Activated T-cell treated with anti-CD3 and anti-CD28 coated beads, Interleukin-2, amount 50 U/mL, for 24 hours (primary cell): Measurements from ENCODE around the gene FXYD3.

Experiments
- DNase-seq: peaks from one replicate; pipeline ENCODE4 v3.0.0-alpha.2; 2020
- H3K27ac Mint-ChIP-seq: 2 replicates; pipeline ENCODE4 v1.8.0; 2020; ENCODE audit warnings: mild to moderate bottlenecking, mixed read lengths
- H3K27me3 Mint-ChIP-seq: 2 replicates; pipeline ENCODE4 v1.8.0; 2020; ENCODE audit warnings: mixed read lengths
- H3K36me3 Mint-ChIP-seq: 2 replicates; pipeline ENCODE4 v1.8.0; 2020; ENCODE audit warnings: low read depth, mixed read lengths
- H3K4me1 Mint-ChIP-seq: 2 replicates; pipeline ENCODE4 v1.8.0; 2020; ENCODE audit warnings: low read depth, mixed read lengths
- H3K4me3 Mint-ChIP-seq: 2 replicates; pipeline ENCODE4 v1.8.0; 2020; ENCODE audit warnings: mild to moderate bottlenecking, moderate library complexity, mixed read lengths
- H3K9me3 Mint-ChIP-seq: 2 replicates; pipeline ENCODE4 v1.8.0; 2020; ENCODE audit warnings: mixed read lengths

The FXYD3 gene

DNA sequence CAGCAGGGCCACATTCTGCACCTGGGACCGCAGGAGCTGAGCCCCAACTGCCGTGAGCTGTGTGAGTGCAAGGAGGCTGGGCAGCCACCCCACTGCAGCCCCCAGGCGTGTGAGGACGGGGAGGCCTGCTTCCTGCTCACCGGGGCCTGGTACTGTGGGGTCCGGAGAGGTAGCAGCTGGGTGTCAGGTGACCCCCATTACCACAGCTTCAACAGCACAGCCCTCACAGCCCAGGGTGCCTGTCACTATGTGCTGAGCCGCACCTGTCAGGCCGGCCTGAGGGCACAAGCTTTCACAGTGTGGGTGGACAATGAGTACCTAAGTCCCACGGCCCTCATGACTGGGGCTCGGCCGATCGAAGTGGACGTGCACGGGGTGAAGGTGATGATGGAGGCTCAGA lies 35.8 kb upstream of the FXYD3 start:
- no peak for DNase-seq
- no peaks in the 10 kb centered on the region for H3K36me3 Mint-ChIP-seq
- no peaks in the 10 kb centered on the region for H3K4me1 Mint-ChIP-seq
- no peak overlapping the region for H3K27ac Mint-ChIP-seq
- H3K4me3 Mint-ChIP-seq = no peak overlapping the region
- no peaks in the 10 kb centered on the region for H3K27me3 Mint-ChIP-seq
- H3K9me3 Mint-ChIP-seq = no peaks in the 10 kb centered on the region

- no peak overlapping the region for H3K27ac Mint-ChIP-seq
Observed at GRCh38 chr19:35080613-35081170, 34.9 kb upstream of the FXYD3 start.

GRCh38 chr19:35081201-35081600 lies 34.4 kb upstream of the FXYD3 start:
- H3K36me3 Mint-ChIP-seq = no peaks in the 10 kb centered on the region
- H3K4me3 Mint-ChIP-seq = no peak overlapping the region
- DNase-seq = no peak
- no peaks in the 10 kb centered on the region for H3K9me3 Mint-ChIP-seq
- H3K4me1 Mint-ChIP-seq = peaks cover 3% of the 10 kb centered on the region
- H3K27ac Mint-ChIP-seq = no peak overlapping the region
- H3K27me3 Mint-ChIP-seq = no peaks in the 10 kb centered on the region

More at GRCh38 chr19:35080613-35081170, 34.9 kb upstream of the FXYD3 start:
- Mint-ChIP-seq H3K36me3 (no peaks in the 10 kb centered on the region), H3K4me3 (no peak overlapping the region), H3K9me3 (no peaks in the 10 kb centered on the region), H3K27me3 (no peaks in the 10 kb centered on the region), H3K4me1 (peaks cover 1% of the 10 kb centered on the region)
- DNase-seq = no peak

- no peak overlapping the region for H3K4me3 Mint-ChIP-seq
- no peaks in the 10 kb centered on the region for H3K36me3 Mint-ChIP-seq
- no peak for DNase-seq
- peaks cover 3% of the 10 kb centered on the region for H3K4me1 Mint-ChIP-seq
- H3K27me3 Mint-ChIP-seq = no peaks in the 10 kb centered on the region
- H3K27ac Mint-ChIP-seq = no peak overlapping the region
- no peaks in the 10 kb centered on the region for H3K9me3 Mint-ChIP-seq
Observed at GRCh38 chr19:35083691-35084508, 31.7 kb upstream of the FXYD3 start.

GRCh38 chr19:35084509-35084762 lies 31.2 kb upstream of the FXYD3 start:
- Mint-ChIP-seq H3K4me3 (no peak overlapping the region), H3K36me3 (no peaks in the 10 kb centered on the region), H3K4me1 (peaks cover 3% of the 10 kb centered on the region), H3K27ac (no peak overlapping the region), H3K27me3 (no peaks in the 10 kb centered on the region), H3K9me3 (no peaks in the 10 kb centered on the region)
- no peak for DNase-seq

DNA sequence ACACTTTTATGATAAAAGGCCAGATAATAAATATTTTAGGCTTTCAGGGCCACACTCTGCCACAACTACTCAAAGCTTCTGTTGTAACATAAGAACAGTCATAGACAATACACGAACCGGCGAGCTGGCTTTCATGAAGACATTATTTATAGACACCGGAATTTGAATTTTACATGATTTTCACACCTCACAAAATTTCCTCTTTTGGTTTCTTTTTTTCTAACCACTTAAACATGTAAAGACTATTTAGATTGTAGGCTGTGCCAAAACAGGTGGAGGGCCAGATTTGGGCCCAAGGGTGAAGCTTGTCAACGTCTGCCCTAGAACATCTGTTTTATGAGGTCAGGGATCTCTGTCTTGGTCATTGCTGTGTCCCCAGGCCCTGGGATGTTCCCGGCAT lies 29.7 kb upstream of the FXYD3 start:
- no peak overlapping the region for H3K4me3 Mint-ChIP-seq

GRCh38 chr19:35086455-35086854 lies 29.2 kb upstream of the FXYD3 start:
- peaks cover 8% of the 10 kb centered on the region for H3K4me1 Mint-ChIP-seq
- H3K36me3 Mint-ChIP-seq = no peaks in the 10 kb centered on the region
- no peak for DNase-seq
- no peak overlapping the region for H3K4me3 Mint-ChIP-seq
- no peaks in the 10 kb centered on the region for H3K9me3 Mint-ChIP-seq
- H3K27me3 Mint-ChIP-seq = peaks cover 11% of the 10 kb centered on the region
- H3K27ac Mint-ChIP-seq = no peak overlapping the region

More for the DNA sequence above, 29.7 kb upstream of the FXYD3 start:
- Mint-ChIP-seq H3K27me3 (peaks cover 8% of the 10 kb centered on the region), H3K36me3 (no peaks in the 10 kb centered on the region), H3K4me1 (peaks cover 8% of the 10 kb centered on the region), H3K27ac (no peak overlapping the region), H3K9me3 (no peaks in the 10 kb centered on the region)
- no peak for DNase-seq

DNA sequence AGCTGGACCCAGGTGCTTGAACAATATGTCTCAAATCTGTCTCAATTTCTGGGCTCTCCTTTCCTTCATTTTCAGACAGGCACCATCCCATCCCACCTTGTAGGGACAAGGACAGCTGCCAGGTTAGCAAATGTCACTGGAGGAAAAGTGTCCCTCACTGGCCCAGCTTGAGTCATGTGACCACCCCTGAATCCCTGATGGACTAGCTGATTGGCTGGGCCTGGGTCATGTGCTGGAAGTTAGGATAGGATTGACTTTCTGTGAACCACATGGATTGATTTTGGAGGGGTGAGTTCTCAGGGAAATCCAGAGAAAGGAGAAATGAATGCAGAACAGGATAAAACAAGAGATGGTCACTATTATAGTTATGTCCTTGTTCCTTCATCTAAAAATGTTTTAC lies 28.2 kb upstream of the FXYD3 start:
- no peak for DNase-seq
- Mint-ChIP-seq H3K27me3 (peaks cover 11% of the 10 kb centered on the region), H3K9me3 (no peaks in the 10 kb centered on the region), H3K36me3 (no peaks in the 10 kb centered on the region), H3K27ac (no peak overlapping the region), H3K4me1 (peaks cover 8% of the 10 kb centered on the region), H3K4me3 (no peak overlapping the region)

DNA sequence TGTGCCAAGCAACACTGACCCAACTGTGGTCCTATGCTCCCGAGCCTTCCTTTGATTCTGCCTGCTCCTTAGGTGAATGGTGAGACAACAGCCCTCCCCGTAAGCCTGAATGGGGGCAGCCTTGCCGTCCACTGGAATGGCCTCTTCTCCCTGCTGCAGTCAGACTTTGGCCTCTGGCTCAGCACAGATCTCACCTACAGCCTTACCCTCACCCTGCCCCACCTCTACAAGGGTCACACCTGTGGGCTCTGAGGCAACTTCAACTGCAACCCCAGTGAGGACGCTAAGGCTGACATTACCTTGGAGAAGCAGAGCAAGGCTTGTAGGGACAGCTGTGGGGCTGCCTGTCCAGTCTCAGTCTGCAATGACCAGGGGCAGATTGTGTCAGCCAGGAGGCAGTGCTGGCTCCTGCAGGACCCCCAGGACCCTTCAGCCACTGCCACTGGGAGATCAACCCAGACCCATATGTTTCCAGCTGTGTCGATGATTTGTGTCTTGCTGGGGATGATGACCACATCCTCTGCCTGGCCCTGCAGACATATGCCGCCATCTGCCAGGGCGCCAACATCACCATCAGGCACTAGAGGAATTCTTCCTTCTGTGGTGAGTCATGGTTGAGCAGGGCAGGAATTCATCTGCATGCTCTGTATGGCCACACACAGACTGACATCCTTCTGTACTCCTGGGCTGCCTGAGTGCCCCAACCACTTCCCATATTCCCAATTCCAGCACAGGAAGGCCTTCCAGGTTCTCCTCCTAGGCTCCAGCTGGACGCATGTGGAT lies 27.3 kb upstream of the FXYD3 start:
- Mint-ChIP-seq H3K27me3 (peaks cover 11% of the 10 kb centered on the region), H3K9me3 (no peaks in the 10 kb centered on the region), H3K4me1 (peaks cover 8% of the 10 kb centered on the region), H3K4me3 (no peak overlapping the region), H3K27ac (no peak overlapping the region), H3K36me3 (no peaks in the 10 kb centered on the region)
- no peak for DNase-seq

DNA sequence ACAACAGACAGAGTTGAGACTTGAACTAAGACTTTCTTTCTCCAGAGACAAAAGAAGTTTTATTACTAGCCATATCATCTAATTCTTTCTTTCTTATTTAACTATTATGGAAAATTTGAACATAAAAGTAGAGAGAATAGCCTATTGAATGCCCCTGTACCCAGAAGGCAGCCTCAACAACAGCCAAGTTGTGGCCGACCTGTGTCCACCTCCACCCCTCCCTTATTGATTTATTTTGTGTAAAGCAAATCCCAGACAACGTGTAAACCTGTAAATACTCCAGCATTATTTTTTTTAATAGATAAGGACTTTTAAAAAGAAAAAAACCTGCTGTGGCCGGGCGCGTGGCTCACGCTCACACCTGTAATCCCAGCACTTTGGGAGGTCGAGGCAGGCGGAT lies 26.1 kb upstream of the FXYD3 start:
- Mint-ChIP-seq H3K4me3 (no peak overlapping the region), H3K27ac (no peak overlapping the region), H3K27me3 (peaks cover 11% of the 10 kb centered on the region), H3K36me3 (no peaks in the 10 kb centered on the region), H3K4me1 (peaks cover 8% of the 10 kb centered on the region), H3K9me3 (no peaks in the 10 kb centered on the region)
- DNase-seq = no peak

GRCh38 chr19:35090160-35090505 lies 25.5 kb upstream of the FXYD3 start:
- Mint-ChIP-seq H3K27ac (no peak overlapping the region), H3K36me3 (no peaks in the 10 kb centered on the region), H3K4me1 (peaks cover 8% of the 10 kb centered on the region), H3K9me3 (no peaks in the 10 kb centered on the region), H3K4me3 (no peak overlapping the region), H3K27me3 (peaks cover 11% of the 10 kb centered on the region)
- no peak for DNase-seq

GRCh38 chr19:35090506-35091214 lies 25.0 kb upstream of the FXYD3 start:
- Mint-ChIP-seq H3K36me3 (no peaks in the 10 kb centered on the region), H3K4me1 (peaks cover 7% of the 10 kb centered on the region), H3K9me3 (no peaks in the 10 kb centered on the region), H3K4me3 (peak overlapping the region; percentile 23), H3K27ac (no peak overlapping the region), H3K27me3 (peaks cover 11% of the 10 kb centered on the region)
- DNase-seq = peak; percentile 50

DNA sequence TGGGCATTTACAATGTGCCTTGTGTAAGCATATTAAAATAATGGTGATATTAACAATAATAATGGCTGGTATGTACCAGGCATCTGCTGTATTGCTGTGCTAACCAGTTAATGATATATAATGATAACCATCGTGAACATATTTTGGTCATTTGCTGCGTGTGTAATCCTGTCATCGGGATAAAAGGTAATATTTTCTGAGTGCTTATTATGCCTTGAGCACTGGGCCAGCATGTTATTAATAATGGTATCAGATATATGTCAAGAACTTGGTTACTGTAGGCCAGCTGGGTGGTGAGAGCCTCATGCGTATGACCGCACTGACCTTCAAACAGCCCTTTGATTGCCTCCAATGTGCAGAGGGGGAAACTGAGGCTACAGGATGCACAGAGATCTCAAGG lies 22.2 kb upstream of the FXYD3 start:
- H3K9me3 Mint-ChIP-seq = no peaks in the 10 kb centered on the region
- H3K27me3 Mint-ChIP-seq = peaks cover 11% of the 10 kb centered on the region
- no peaks in the 10 kb centered on the region for H3K36me3 Mint-ChIP-seq
- no peak overlapping the region for H3K4me3 Mint-ChIP-seq
- peaks cover 5% of the 10 kb centered on the region for H3K4me1 Mint-ChIP-seq
- DNase-seq = no peak
- no peak overlapping the region for H3K27ac Mint-ChIP-seq

- DNase-seq = no peak
- Mint-ChIP-seq H3K27ac (no peak overlapping the region), H3K4me3 (no peak overlapping the region), H3K4me1 (peaks cover 5% of the 10 kb centered on the region), H3K9me3 (no peaks in the 10 kb centered on the region), H3K27me3 (peaks cover 11% of the 10 kb centered on the region), H3K36me3 (no peaks in the 10 kb centered on the region)
Observed at GRCh38 chr19:35093941-35094647, 21.5 kb upstream of the FXYD3 start.
